ENCODE results near the gene ZNF223.

Gene ZNF223

GRCh38 chr19:44051650-44052402 lies at the start of gene ZNF223:
Gene ZNF223 (plus strand): TSS chr19:44052036. CDS start chr19:44055177, 3,141 bp downstream.
- DNase-seq, result peak; percentile 40 to 50

DNA sequence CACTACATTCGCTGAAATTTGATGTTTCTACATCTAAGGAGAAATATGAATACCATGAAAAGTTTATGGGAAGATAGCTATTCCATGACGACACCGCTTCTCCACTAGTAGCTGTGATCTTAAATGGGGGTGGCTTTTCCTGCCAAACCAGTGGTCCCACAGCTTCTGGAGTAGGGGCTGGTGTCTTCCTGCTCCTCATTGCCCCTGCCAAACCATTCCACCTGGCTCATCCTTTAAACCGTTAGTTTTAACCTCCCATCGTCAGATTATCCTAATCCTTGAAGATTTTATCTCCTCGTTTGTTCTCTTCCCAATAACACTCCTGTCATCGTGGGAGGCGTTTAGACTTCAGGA lies 49.6 kb upstream of the ZNF223 start:
- DNase-seq, result no peak

- peak; percentile 95 to 97 for DNase-seq
Measured at GRCh38 chr19:44002566-44003460, 49.0 kb upstream of the ZNF223 start, which contains the start of gene ZNF230. Gene ZNF230 (plus strand): TSS chr19:44002957. CDS start chr19:44007079, 4,122 bp downstream.

DNA sequence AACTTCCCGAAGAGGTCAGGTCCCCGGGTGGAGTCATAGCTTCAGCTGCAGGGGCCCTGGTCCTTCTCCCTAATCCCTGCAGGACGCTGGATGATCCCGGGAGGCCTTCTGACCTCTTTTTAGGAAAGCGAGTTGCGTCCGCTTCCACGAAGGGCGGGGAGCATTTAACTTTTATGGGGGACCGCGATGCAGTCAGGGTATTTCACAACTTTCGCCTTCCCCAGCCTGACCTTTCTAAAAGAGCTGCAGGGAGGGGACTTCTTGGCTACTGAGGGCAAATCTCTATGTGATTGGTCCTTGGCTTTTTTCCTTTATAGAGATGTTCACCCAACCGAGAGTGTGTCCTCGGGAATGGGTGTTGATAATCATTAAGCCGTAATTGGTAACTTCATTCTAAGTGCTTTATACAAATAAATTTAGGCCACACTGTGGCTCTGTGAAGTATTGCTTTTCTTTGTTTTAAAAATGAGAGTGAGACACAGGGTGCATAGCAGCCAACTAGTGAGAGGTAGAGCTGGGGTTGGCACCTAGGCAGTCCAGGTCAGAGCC lies 48.3 kb upstream of the ZNF223 start:
- DNase-seq, result peak; percentile 34 to 44

DNA sequence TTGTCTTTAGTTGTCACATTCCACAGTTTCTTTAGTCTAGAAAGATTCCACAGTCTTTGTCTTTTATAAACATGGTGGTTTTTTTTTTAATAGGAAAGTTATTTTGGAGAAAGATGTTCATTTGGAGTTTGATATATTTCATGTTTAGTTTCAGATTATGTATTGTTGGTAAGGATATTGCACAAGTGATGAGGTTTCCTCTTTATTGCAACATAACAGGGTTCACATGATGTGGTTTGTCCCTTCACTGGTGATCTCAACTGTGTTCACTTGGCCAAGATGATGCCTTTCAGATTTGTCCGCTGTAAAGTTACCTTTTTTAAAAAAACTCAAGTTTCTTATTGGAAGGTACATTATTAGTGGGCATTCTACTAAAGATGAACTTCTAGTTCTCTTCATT lies 45.9 kb upstream of the ZNF223 start:
- DNase-seq, result peak; percentile 72 to 74

- DNase-seq, result no peak
Measured at GRCh38 chr19:44007473-44007872, 44.4 kb upstream of the ZNF223 start.

DNA sequence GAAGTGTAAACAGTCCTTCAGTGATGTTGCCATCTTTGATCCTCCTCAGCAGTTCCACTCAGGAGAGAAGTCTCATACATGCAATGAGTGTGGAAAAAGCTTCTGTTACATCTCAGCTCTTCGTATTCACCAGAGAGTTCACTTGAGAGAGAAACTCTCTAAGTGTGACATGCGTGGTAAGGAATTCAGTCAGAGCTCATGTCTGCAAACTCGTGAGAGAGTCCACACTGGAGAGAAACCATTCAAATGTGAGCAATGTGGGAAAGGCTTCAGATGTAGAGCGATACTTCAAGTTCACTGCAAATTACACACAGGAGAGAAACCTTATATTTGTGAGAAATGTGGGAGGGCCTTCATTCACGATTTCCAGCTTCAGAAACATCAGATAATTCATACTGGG lies 41.4 kb upstream of the ZNF223 start:
- DNase-seq, result no peak

DNA sequence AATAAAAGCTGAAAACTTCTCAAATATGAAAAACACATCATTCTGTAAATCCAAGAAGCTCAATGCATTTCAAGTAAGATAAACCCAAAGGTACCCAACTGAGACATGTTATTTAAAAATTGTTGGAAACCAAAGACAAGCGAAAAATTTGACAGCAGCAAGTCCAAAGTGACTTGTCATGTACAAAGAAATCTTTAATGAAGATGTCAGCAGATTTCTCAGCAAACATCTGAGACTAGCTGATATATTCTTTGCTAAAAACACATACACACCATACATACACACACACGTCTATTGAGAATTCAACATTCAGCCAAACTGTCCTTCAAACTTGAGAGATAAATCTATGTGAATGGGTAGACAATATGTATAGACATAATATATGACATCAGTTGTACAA lies 32.3 kb upstream of the ZNF223 start:
- DNase-seq, result no peak

DNA sequence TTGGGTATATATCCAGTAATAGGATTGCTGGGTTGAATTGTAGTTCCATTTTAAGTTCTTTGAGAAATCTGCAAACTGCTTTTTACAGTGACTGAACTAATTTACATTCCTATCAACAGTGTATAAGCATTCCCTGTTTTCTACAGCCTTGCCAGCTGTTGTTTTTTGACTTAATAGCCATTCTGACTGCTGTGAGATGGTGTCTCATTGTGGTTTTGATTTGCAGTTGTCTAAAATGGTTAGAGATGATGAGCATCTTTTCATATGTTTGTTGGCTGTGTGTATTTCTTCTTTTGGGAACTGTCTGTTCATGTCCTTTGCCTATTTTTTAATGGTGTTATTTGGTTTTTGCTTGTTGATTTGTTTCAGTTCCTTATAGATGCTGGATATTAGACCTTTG lies 30.6 kb upstream of the ZNF223 start:
- no peak for DNase-seq

- DNase-seq, result no peak
Measured at GRCh38 chr19:44024900-44025216, 27.0 kb upstream of the ZNF223 start.

- DNase-seq, result peak; percentile 86 to 91
Measured at GRCh38 chr19:44025217-44025936, 26.5 kb upstream of the ZNF223 start, which contains the start of gene ZNF222. Gene ZNF222 (plus strand): TSS chr19:44025379. CDS start chr19:44025437, 58 bp downstream.

GRCh38 chr19:44026622-44027021 lies 25.2 kb upstream of the ZNF223 start:
- no peak for DNase-seq

DNA sequence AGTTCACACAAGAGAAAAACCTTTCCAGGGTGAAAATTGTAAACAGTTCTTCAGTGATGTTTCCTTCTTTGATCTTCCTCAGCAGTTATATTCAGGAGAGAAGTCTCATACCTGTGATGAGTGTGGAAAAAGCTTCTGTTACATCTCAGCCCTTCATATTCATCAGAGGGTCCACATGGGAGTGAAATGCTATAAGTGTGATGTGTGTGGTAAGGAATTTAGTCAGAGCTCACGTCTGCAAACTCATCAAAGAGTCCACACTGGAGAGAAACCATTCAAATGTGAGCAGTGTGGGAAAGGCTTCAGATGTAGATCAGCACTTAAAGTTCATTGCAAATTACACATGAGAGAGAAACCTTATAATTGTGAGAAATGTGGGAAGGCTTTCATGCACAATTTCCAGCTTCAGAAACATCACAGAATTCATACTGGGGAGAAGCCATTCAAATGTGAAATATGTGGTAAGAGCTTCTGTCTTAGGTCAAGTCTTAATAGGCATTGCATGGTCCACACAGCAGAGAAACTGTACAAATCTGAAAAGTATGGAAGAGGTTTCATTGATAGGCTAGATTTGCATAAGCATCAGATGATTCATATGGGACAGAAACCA lies 19.7 kb upstream of the ZNF223 start:
- DNase-seq, result no peak

DNA sequence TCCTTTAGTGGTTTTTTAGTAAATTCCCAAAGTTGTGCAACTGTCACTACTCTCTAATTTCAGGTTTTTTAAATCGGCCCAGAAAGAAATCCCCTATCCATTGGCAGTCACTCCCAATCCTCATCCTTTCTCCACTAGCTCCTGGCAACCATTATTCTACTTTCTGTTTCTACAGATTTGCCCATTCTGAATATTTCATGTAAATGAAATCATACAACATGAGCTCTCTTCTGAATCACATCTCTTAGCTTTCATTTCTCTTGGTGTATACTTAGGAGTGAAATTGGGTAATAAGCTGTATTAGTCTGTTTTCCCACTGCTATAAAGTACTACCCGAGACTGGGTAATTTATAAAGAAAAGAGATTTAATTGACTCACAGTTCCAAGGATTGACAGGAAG lies 9.7 kb upstream of the ZNF223 start:
- DNase-seq, result no peak

- DNase-seq, result peak; percentile 28 to 30
Measured at GRCh38 chr19:44050740-44051649, 841 bp upstream of the ZNF223 start.

- no peak for DNase-seq
Measured at GRCh38 chr19:44055870-44056269, 4.0 kb downstream of the ZNF223 start.

GRCh38 chr19:44059229-44059628 lies 7.4 kb downstream of the ZNF223 start:
- no peak for DNase-seq

GRCh38 chr19:44061038-44061437 lies 9.2 kb downstream of the ZNF223 start:
- DNase-seq, result no peak

GRCh38 chr19:44066305-44066704 lies 14.5 kb downstream of the ZNF223 start:
- DNase-seq, result no peak

DNA sequence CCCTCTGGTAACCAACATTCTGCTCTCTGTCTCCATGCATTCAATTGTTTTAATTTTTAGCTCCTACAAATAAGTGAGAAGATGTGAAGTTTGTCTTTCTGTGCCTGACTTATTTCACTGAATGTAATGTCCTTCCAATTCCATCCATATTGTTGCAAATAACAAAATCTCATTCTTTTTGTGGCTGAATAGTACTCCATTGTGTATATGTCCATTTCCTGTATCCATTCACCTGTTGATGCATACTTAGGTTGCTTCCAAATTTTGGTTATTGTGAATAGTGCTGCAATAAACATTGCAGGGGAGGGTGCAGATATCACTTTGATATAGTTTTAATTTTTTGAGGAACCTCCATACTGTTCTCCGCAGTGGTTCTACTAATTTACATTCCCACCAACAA lies 17.6 kb downstream of the ZNF223 start:
- no peak for DNase-seq

DNA sequence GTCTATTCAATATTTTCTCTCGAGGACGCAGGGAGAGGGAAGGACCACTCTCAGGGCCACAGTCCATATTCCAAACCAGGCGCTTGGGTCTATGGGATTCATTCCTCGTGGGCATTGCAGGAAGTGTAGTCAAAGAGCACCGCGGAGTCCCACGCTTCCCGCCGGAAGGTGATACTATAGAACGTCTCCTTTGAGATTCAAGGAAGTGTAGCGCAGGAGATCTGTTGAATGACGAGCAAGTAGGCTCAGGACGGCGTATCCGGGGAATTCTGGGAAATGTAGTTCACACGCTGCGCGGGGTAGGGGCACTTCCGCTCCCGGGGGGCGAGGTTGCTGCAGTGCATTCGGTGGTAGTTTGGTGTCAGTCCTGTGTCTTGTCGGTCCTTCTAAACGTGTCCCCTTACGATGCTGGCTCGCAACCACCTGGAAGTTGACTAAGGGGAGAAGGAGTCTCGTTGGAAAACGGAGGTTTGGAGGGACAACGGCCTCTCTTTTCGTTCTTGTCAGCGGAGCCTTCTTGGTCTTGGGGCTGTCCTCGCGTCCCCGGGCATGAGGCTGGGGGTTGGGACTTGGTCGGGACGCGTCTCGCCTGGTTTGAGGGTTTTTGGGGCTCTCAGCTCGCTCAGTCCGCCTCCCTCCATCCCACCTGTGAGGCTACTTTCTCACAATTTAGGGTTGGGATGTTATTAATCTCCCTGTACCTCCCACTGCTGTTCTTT lies 20.1 kb downstream of the ZNF223 start, which contains the start of gene ZNF284:
Gene ZNF284 (plus strand): TSS at position 336 of the 719 bp plus-strand sequence. CDS start 4,231 bp downstream, outside the sequence.
- peak; percentile 90 to 91 for DNase-seq

Data from AML-193 (cell line).